NCI-H446 treated with DMSO at 0.1 percent for 48 hours (cell line): Measurements from ENCODE around the gene HSPA14.
"Not testable (repeated sequence)": the region's sequence is repeated elsewhere in the genome, so short reads cannot be mapped to it uniquely, and the experiment has no call there.

Source experiments
- DNase-seq: peaks from one replicate; lab custom pipeline; 2025; lab: John Stamatoyannopoulos, UW

Gene HSPA14

GRCh38 chr10:14889318-14889717 lies 51.2 kb downstream of the HSPA14 start:
- DNase-seq = no peak

- DNase-seq = no peak
These were observed 53.0 kb downstream of the HSPA14 start for GRCh38 chr10:14891151-14891550.

- DNase-seq = no peak
These were observed 66.2 kb downstream of the HSPA14 start for GRCh38 chr10:14904316-14904732.

- no peak for DNase-seq
These were observed 66.8 kb downstream of the HSPA14 start for GRCh38 chr10:14904864-14905263.

- DNase-seq = no peak
These were observed 67.8 kb downstream of the HSPA14 start for GRCh38 chr10:14905890-14906289.

GRCh38 chr10:14906765-14907164 lies 68.7 kb downstream of the HSPA14 start:
- DNase-seq = no peak

- not testable (repeated sequence) for DNase-seq
These were observed 69.5 kb downstream of the HSPA14 start for GRCh38 chr10:14907591-14907990.

GRCh38 chr10:14909101-14909500 lies 71.0 kb downstream of the HSPA14 start:
- no peak for DNase-seq

- no peak for DNase-seq
These were observed 72.8 kb downstream of the HSPA14 start for GRCh38 chr10:14910953-14911352.

- no peak for DNase-seq
These were observed 73.7 kb downstream of the HSPA14 start for GRCh38 chr10:14911801-14912200.

- DNase-seq = no peak
These were observed 78.5 kb downstream of the HSPA14 start for GRCh38 chr10:14916600-14916999.

- DNase-seq = no peak
These were observed 79.7 kb downstream of the HSPA14 start for GRCh38 chr10:14917827-14918226.

- DNase-seq = no peak
These were observed 80.9 kb downstream of the HSPA14 start for GRCh38 chr10:14918964-14919363.
